Hematopoietic multipotent progenitor cell treated with erythropoietin and hydrocortisone succinate and interleukin-3 and kit ligand, for 6 days (in vitro differentiated cells): ENCODE measurements around the gene APP.
A peak's percentile ranks its signal among the peaks of the same experiment; 100 is the strongest.
"Not testable (repeated sequence)": the region's sequence is repeated elsewhere in the genome, so short reads cannot be mapped to it uniquely, and the experiment has no call there.

ENCODE experiments used
- DNase-seq: peaks from one replicate; pipeline ENCODE4 v3.0.0-alpha.2; 2015

The APP gene

GRCh38 chr21:26060335-26061115 is 110.0 kb downstream of the APP start:
- DNase-seq, result no peak

DNA sequence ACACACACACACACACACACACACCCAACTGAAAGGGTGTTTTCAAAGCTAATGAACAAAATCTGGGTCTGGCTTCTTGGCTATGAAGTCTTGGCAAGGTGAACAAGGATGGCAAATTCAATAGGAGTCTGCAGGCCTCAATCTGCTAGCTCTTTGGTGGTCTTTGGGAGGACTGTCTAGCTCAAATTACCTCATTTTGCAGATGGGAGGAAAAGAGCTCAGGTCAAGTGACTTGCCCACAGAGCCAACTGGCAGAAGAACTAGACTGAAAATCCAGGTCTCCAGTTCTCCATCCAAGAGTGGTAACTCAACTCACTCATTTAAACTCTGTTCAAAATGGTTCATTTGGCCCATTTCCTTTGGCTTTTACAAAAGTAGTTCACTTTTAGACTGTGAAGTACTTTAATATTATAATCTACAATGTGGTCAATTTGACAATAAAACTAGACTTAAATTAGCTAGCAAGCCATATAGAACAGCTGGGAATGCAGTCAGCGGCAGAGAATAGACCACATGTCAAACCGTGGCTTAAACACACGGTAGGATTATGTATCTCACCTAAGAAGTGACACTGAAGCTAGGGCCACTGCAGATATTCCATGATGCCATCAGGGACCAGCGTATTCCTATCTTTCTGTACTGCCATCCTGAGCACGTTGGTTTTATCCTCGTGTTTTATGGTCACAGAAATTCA is 112.9 kb downstream of the APP start:
- DNase-seq, result no peak

DNA sequence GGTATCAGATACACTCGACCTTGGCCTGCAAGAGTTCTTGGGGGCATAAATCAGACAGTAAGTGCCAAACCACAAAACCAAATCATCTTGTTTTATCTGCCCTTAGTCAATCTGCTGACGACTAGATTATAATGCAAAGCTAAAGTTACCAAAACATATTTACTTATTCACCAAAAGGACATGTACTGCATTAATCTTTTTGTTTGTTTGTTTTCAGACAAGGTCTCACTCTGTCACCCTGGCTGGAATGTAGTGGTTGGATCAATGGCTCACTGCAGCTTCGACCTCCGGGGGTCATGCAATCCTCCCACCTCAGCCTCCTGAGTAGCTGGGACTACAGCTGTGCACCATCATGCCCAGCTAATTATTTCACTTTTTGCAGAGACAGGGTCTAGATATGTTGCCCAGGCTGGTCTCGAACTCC is 114.7 kb downstream of the APP start:
- DNase-seq, result peak; percentile 6

DNA sequence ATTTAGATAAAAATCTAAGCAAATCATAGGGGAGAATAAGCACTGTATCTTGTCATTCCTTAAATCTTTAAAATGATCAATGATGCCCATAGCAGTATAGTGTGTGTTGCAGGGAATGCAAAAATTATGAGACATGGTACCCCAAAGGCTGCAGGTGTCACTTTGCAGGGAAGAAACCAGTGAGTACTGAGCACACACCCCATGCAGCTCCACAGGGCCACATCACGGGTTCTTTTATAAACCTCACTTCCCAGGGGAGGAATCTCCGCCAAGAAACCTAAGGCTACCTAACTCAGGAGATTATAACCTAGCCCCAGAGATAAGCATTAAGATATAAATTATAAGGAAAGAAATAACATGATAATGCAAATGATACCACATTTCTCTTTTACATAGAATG is 115.6 kb downstream of the APP start:
- no peak for DNase-seq

DNA sequence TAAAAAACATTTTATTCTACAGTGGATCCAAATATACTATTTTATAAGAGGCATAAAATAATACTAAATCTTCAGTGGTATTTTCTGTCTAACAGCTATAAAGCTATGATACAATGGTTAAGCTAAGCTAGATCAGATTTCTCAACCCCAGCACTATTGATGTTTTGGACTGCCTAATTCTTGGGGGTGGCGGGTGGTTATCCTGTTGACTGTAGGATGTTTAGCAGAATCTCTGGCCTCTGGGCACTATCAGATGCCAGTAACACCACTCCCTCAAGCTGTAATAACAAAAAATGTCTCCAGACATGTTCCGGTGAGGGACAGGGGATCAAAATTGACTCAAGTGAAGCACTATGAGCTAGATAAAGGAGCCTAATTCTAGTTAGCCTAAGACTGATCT is 118.5 kb downstream of the APP start:
- DNase-seq, result no peak

- DNase-seq, result no peak
Measured at GRCh38 chr21:26050857-26051256, 119.7 kb downstream of the APP start.

- DNase-seq, result no peak
Measured at GRCh38 chr21:26049803-26050202, 120.8 kb downstream of the APP start.

DNA sequence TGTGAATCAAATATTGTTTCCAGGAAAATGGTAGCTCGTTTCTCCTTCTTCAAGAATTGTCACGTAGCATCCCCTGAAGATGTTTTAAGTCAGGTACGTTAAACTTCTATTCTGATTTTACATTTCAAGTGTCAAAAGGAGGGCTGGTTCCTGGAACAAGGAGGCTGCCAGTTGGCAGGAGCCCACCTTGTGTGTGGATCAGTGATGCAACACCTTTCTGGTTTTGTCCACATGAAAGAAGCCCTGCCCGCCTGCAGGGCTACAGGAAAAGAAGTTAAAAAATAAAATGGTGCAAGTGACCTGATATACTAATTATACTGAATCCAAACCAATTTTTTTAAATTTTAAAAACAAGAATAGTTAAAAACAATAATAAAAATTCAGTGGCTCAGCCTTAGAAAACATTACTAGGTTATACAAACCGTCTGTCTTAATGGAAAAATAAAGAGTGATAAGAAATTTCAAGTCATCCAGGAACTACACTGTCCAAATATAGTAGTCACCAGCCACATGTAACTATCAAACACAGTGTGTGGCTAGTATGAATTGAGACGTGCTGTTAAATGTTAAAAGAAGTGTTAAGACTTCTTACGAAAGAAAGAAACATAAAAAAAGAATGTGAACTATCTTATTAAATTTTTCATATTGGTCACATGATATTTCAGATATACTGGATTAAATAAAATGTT is 123.1 kb downstream of the APP start:
- DNase-seq, result peak; percentile 31

DNA sequence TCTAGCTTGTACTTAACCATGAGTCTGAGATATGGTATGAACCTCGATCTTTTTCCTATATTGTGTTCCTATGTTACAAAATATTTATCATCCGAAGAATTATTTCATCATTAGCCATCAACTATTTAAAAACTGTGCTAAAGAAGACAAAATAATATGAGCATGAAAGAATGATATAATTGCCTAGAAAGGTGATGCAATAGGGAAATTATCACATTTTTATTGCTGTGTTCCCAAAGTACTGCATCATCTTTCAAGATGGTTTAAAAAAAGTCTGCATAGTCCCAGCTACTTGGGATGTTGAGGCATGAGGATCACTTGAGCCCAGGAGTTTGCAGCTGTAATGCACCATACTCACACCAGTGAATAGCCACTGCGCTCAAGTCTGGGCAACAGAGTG is 126.7 kb downstream of the APP start:
- no peak for DNase-seq

DNA sequence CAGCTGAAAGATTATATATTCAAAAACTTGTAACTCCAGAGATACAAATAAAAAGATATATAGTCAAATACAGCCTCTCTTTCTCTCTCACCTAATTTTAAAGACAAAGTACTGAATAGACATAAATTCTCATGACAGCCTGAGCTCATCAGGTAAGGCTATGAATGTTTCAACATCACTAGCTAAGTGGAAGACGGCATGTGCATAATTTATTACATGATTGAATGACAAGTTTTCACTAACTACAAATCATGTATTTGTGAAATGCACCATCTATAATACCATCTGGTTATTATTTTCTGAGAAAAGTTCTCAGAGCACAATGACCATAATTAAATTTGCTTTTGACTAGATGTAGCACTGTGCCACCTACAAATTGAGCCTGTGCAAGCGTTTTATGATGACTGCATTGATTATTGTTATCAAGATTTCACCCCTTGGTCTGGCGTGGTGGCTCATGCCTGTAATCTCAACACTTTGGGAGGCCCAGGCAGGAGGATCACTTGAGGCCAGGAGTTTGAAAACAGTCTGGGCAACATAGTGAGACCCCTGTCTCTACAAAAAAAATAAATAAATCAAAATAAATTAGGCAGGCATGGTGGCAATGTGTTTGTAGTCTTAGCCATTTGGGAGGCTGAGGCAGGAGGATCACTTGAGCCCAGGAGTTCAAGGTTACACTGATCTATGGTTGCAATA is 128.2 kb downstream of the APP start:
- DNase-seq, result no peak

DNA sequence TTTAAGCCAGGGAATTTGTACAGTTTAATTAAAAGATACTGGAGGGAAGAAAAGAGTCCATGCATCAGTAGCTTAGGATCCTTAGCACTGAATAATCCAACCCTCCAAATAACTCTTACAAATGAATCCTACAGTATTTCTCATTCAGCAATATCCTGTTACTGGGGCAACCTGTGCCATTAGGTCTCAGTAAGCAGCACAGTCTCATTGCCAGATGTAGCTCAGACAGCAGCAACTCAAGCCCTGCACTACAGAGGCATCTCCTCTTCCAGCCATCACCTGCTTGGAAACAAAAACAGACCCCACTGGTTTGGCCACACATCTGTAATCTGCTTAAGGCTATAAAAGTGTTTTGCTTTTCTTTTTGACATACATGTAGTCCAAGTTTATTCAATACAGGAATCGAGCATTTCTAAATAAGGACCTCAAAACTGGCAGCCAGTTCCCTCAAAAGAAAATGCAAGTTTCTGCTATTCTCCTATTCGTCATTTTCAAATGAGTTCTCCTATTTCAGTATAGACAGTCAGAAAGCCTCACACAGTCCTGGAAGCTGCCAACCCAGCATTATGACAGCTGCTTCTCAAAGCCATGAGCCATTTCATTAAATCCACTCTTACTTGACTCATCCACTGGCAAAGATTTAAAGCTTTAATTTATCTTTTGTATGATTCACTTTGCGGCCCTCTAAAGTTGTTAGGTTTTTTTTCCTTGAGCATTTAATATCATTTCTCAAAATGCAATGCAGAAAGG is 129.0 kb downstream of the APP start:
- no peak for DNase-seq

GRCh38 chr21:26036916-26037315 is 133.7 kb downstream of the APP start:
- DNase-seq, result no peak

DNA sequence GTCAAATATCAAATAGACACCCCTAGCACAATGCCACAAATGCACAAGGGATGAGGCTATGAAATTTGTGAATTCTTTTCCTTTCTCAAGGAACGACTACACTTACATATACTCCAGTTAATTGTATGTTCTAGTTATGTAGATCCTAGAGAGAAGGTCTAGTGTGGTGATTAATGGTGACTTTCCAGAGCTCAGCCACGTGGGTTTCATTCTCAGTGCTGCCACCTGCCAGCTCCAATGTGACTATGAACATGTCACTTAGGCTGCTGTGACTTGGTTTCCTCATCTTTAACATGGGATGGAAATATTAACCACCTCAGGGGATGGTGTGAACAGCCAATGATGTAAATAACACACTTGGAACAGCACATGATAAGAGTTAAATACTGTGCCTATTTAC is 138.3 kb downstream of the APP start:
- no peak for DNase-seq

DNA sequence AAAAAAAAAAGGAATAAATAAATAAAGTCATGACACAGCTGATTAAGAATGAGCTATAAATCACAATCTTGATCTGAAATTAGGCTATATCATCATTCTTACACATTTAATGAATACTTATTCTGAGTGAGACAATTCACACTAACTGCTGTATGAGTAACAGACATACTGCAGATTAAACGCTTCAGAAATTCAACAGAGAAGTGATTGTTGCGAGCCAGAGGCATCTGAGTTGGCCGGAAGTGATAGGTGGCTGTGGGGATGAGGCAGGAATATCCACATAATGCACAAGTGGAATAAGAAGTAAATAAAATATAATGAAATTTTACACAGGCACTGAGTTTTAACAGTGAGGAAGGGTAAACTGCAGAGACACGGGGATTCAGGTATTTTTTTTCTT is 142.4 kb downstream of the APP start:
- DNase-seq, result no peak

- DNase-seq, result no peak
Measured at GRCh38 chr21:26027696-26028095, 142.9 kb downstream of the APP start.

- DNase-seq, result no peak
Measured at GRCh38 chr21:26025536-26026512, 144.7 kb downstream of the APP start.

DNA sequence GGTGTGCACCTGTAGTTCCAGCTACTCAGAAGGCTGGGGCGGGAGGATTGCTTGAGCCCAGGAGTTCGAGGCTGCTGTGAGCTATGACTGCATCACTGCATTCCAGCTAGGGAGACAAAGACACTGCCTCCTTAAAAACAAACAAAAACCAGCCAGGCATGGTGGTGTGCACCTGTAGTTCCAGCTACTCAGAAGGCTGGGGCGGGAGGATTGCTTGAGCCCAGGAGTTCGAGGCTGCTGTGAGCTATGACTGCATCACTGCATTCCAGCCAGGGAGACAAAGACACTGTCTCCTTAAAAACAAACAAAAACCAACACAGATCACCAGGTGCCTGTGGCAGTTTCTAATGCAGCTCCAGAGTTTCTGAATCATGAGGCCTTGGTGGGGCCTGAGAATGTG is 147.2 kb downstream of the APP start:
- DNase-seq, result not testable (repeated sequence)

DNA sequence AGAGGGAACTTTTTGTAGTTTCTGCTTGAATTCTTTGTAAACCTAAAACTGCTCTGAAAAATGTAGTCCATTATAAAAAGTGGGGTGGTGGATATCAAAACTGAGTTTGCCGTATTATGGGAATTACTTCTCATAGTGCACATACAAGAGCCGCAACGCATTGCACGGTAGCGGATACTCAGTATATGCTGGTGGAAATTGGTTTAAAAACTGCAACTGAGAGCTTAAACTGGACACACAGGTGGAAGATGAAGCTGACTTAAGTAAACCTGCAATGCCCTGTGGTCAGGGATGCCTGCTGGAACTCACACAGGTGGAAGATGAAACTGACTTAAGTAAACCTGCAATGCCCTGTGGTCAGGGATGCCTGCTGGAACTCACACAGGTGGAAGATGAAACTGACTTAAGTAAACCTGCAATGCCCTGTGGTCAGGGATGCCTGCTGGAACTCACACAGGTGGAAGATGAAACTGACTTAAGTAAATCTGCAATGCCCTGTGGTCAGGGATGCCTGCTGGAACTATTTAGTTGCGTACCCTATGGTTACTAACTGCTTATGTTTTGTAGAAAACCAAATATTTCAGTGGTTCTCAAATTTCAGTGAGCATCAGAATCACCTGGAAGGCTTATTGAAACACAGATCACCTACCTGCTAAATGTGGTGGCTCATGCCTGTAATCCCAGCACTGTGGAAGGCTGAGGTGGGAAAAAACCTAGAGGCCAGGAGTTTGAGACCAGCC is 147.8 kb downstream of the APP start:
- not testable (repeated sequence) for DNase-seq

GRCh38 chr21:26020510-26020909 is 150.1 kb downstream of the APP start:
- no peak for DNase-seq

DNA sequence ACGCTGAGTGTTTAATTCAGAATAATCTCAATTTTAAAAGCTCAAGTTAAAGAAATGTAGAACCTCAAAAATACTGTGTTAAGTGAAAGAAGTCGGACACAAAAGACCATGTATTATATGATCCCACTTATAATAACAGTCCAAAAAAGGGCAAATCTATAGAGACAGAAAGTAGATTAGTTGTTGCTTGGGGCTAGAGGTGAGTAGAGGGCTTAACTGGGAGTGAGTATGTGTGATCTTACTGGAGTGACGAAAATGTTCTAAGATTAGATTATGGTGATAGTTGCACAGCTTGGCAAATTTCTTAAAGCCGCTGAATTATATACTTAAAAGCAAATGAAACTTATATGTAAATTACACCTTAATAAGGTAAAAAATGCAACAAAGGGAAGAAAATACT is 150.5 kb downstream of the APP start:
- no peak for DNase-seq

GRCh38 chr21:26019236-26019635 is 151.3 kb downstream of the APP start:
- no peak for DNase-seq
